GM19372 (cell line): ENCODE measurements around the gene MGAM2.

Source experiments
- ATAC-seq: cut with Tn5 transposase; IDR thresholded peaks from one replicate; pipeline ENCODE4 v1.9.1; 2021; ENCODE audit warnings: mild to moderate bottlenecking, low read depth, moderate library complexity; ENCODE audit not compliant: unreplicated experiment

Gene MGAM2

GRCh38 chr7:142114207-142114606, 2.7 kb downstream of the MGAM2 start:
- ATAC-seq: no peak

DNA sequence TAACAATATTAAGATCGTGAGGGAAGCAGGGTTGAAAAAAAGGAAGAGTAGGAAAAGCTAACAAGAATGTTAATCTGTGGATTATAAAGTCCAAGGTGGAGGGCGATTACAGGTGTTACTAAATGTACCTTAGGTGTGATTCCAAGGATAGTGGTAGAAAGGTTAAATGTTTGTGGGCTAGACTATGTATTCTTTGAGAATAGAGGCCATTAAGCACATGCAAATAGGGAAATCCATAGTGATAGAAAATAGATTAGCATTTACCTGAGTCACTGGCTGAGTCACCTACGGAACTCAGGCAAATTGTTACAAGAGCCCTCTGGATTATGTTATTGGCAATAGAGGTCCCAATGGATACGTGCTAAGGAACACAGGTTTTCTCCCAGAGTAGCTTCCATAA, 9.0 kb downstream of the MGAM2 start:
- no peak for ATAC-seq

GRCh38 chr7:142123184-142123583, 11.7 kb downstream of the MGAM2 start:
- no peak for ATAC-seq

- no peak for ATAC-seq
These were observed 13.9 kb downstream of the MGAM2 start for GRCh38 chr7:142125256-142125955.

- no peak for ATAC-seq
These were observed 18.7 kb downstream of the MGAM2 start for GRCh38 chr7:142130267-142130666.

- no peak for ATAC-seq
These were observed 20.1 kb downstream of the MGAM2 start for GRCh38 chr7:142131439-142132185.

GRCh38 chr7:142133731-142134148, 22.2 kb downstream of the MGAM2 start:
- no peak for ATAC-seq

DNA sequence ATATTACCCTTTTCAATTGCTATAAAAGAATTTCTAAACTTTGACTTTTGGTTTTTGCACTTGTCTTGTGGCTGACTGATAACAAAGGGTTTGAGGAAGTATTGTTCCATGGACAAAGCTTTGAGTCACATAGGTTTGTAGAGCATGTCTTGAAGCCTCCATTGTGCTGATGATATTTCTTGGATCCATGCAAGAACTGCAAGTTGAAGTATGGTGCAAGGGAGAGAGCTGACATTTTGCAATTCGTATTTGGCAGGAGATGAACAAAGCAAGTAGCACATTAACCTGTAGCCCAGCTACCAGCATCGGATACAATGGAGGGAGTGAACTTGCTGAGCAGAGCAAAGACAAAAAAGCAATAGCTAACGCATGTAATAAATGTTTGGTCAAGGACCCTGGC, 23.4 kb downstream of the MGAM2 start:
- no peak for ATAC-seq

GRCh38 chr7:142138996-142139395, 27.5 kb downstream of the MGAM2 start:
- no peak for ATAC-seq

DNA sequence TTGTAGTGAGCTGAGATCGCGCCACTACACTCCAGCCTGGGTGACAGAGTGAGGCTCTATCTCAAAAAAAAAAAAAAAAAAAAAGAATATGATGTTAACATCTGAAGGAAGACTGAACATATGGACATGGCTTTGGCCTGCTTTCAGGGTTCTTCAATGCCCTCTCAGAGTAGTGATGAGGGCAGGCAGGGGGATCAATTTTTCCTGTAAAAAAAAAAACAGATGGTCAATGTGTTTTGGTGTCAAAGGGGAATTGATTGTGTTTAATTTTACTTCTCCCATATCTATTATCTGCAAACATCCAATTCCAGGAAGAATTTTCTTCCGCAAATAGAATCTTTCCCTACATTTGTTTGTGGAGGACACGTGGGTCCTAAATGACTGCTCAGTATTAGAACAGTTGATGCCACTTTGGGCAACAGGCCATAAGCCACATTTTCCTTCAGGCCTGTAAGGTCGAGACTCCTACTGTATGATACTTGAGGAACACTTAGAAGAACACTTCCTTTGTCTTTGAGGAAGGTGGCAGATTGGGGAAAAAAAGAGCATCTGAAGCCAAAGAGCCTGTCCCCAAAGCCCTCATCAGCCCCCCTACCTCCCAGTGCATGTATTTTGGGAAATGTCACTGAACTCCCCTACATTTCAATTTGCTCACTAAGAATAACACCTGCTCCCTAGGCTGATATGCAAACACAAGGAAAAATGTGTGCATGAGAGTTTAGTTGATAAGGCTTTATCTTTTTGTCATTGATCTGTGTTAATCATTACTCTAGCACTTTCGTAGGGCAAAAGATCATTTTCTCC, 28.3 kb downstream of the MGAM2 start:
- no peak for ATAC-seq

DNA sequence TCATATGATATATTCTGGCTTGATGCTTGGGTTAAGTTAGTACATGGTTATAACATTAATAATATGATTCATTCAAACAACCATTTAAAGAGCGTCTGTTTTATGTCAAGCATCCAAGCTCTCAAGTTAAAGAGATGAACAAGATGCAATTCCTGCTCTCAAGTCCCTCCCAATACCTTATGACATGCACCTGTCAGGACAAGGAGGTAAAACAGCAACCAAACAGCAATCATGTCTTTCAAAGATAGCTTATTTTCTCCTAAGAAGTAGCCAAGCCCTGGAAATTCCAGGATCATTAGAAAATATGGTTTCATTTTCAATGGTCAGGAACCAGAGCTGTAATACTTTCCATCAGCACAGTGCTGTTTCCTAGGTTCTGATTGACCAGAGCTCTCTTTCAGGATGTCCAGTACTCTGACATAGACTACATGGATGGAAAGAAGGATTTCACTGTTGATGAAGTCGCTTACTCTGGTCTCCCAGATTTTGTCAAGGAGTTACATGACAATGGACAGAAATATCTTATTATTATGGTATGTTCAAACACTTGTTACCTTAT, 29.0 kb downstream of the MGAM2 start:
- ATAC-seq: no peak

- no peak for ATAC-seq
These were observed 31.2 kb downstream of the MGAM2 start for GRCh38 chr7:142142702-142143101.

- no peak for ATAC-seq
These were observed 34.6 kb downstream of the MGAM2 start for GRCh38 chr7:142146124-142146523.

GRCh38 chr7:142150356-142150755, 38.8 kb downstream of the MGAM2 start:
- no peak for ATAC-seq

- no peak for ATAC-seq
These were observed 39.4 kb downstream of the MGAM2 start for GRCh38 chr7:142150869-142151268.

GRCh38 chr7:142152076-142152475, 40.6 kb downstream of the MGAM2 start:
- no peak for ATAC-seq

- ATAC-seq: no peak
These were observed 41.9 kb downstream of the MGAM2 start for GRCh38 chr7:142153400-142153799.

GRCh38 chr7:142158736-142159496, 47.4 kb downstream of the MGAM2 start:
- ATAC-seq: no peak

DNA sequence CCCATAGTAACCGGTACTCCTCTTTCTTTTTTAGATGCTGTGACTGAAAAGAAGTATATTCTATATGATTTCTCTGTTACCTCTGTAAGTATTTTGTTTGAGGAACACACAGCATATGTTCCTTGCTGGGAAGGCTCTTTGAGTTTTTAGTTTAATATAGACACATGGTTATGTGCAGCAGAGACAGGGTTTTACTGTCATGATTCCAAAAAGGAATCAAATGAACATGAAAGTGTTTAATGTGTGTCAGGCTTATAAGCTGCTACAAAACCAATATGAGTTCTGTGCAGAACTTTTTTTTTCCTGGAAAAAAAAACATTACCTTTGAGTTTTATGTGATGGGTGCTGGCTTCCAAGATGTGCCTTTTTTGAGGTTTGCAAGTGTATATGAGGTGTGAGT, 50.4 kb downstream of the MGAM2 start:
- ATAC-seq: no peak

DNA sequence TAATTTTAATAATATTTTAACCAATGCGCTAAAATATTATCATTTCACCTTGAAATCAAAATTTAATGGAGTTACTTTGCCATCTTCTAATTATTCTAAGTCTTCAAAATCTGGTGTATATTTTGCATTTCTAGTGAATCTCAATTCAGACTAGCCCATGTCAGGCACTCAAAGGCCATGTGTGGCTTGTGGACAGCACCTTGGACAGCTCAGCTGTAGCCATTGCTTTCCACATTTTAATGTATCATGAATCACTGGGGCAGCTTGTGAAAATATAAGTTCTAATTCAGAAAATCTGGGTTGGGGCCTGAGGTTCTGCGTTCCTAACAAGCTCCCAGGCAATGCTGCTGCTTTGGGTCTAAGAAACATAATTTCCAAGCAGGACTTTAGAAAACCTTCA, 57.2 kb downstream of the MGAM2 start:
- no peak for ATAC-seq
